ENCODE results near the gene HOXA6.

DNA sequence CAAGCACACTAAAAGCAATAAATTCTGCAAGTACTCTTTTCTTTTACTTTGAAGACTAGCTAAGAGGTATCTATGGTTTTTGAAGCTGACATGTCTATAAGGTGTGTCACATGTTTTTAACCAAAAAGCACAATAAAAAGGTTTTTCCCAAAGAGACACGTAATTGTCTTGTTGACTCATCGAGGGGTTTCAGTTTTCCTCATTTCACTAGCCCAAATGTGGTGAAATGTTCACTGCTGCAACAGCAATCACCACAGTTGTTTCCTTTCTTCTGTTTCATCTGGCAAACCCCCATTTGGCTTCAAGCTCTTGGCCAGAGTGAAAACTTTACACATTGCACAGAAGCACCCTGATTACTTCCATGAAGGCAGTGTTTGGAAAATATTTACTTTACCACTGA, 13.2 kb downstream of the HOXA6 start:
- TF ChIP-seq, protein P1, sequence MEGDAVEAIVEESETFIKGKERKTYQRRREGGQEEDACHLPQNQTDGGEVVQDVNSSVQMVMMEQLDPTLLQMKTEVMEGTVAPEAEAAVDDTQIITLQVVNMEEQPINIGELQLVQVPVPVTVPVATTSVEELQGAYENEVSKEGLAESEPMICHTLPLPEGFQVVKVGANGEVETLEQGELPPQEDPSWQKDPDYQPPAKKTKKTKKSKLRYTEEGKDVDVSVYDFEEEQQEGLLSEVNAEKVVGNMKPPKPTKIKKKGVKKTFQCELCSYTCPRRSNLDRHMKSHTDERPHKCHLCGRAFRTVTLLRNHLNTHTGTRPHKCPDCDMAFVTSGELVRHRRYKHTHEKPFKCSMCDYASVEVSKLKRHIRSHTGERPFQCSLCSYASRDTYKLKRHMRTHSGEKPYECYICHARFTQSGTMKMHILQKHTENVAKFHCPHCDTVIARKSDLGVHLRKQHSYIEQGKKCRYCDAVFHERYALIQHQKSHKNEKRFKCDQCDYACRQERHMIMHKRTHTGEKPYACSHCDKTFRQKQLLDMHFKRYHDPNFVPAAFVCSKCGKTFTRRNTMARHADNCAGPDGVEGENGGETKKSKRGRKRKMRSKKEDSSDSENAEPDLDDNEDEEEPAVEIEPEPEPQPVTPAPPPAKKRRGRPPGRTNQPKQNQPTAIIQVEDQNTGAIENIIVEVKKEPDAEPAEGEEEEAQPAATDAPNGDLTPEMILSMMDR (conservative IDR thresholded peaks at IDR 0.05; ENCODE audit: low read length) = no peak
- no peak for TF ChIP-seq EZH2phosphoT487 (IDR thresholded peaks at IDR 0.05; ENCODE audit: borderline replicate concordance, low read depth, low read length)
